Activated CD4-positive, alpha-beta T cell treated with anti-CD3 and anti-CD28 coated beads, Interleukin-2, amount 50 U/mL, for 16 hours (primary cell): ENCODE measurements around the gene ELAPOR2.
"Not testable (repeated sequence)": the region's sequence is repeated elsewhere in the genome, so short reads cannot be mapped to it uniquely, and the experiment has no call there.

Experiments used
- DNase-seq: peaks from one replicate; pipeline ENCODE4 v3.0.0-alpha.2; 2020

ELAPOR2 gene, protein sequence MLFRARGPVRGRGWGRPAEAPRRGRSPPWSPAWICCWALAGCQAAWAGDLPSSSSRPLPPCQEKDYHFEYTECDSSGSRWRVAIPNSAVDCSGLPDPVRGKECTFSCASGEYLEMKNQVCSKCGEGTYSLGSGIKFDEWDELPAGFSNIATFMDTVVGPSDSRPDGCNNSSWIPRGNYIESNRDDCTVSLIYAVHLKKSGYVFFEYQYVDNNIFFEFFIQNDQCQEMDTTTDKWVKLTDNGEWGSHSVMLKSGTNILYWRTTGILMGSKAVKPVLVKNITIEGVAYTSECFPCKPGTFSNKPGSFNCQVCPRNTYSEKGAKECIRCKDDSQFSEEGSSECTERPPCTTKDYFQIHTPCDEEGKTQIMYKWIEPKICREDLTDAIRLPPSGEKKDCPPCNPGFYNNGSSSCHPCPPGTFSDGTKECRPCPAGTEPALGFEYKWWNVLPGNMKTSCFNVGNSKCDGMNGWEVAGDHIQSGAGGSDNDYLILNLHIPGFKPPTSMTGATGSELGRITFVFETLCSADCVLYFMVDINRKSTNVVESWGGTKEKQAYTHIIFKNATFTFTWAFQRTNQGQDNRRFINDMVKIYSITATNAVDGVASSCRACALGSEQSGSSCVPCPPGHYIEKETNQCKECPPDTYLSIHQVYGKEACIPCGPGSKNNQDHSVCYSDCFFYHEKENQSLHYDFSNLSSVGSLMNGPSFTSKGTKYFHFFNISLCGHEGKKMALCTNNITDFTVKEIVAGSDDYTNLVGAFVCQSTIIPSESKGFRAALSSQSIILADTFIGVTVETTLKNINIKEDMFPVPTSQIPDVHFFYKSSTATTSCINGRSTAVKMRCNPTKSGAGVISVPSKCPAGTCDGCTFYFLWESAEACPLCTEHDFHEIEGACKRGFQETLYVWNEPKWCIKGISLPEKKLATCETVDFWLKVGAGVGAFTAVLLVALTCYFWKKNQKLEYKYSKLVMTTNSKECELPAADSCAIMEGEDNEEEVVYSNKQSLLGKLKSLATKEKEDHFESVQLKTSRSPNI

GRCh38 chr7:87059525-87060287 is at the start of gene ELAPOR2:
ELAPOR2 (minus strand) TSS chr7:87059654; CDS start chr7:87059513, 141 bp downstream.
- peak; percentile 69 for DNase-seq

DNA sequence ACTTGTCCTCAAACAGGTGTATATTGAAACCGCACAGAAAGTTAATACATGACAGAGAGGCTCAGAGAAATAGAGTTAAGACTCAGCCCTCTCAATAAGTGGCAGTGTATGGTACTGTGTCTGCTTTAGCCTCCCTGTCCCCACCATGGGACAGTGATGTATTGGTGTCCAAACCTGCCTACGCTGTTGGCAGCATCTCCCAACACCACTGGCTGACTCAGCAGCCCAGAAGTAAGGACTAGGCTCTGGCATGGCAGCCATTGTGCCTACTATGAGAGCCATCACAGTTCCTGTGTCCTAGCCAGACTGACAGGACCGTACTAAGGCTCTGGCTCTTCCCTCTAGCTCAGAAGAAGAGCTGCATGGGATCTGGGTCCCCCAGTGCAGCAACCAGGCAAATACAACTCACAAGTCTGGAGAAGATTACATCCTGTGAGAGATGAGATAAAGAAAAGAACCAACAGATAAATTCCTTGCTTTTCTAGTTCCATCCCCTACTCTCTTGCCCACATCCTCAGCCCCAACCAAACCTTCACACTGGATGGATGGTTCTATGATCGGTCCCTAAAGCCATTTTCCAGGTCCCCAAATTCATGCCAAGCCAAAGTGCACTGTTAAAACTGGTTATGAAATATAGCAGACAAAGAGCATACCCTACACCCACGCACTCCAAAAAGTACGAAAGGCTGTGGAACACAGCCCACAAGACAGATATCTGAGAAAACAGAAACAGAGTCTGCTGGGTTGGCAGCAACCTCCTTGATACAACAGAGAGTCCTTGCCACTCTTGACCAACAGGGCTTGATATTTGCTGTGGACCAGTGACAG is 48.7 kb upstream of the ELAPOR2 start:
- no peak for DNase-seq

DNA sequence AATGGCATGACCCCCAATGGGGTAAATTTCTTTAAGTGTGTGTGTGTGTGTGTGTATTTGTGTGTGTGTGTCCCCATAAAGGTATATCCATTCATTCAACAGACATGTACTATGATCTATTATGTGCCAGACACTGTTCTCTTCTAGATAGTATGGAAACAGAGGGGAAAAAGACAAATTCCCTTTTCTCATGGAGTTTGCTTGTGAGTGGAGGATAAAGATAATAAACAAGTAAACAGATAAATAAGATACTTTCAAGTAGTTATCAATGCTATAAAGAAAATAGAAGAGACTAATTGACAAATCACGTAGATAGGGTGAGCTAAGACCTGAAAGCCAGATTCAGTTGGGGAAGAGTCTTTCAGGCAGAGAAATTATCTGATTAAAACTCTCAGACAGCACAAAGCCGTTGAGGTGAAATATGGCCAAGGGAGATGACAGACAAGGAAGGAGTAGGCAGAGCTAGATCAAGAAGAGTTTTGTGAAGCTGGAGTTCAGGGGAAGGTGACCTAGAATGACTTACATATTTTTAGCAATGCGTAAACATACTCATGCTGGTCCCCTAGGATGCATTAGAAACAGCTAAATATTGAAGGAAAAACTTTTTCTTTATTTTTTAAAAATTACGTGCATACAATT is 47.6 kb upstream of the ELAPOR2 start:
- no peak for DNase-seq

GRCh38 chr7:87105401-87105800 is 45.9 kb upstream of the ELAPOR2 start:
- DNase-seq, result no peak

- DNase-seq, result no peak
Observed at GRCh38 chr7:87100326-87100725, 40.9 kb upstream of the ELAPOR2 start.

DNA sequence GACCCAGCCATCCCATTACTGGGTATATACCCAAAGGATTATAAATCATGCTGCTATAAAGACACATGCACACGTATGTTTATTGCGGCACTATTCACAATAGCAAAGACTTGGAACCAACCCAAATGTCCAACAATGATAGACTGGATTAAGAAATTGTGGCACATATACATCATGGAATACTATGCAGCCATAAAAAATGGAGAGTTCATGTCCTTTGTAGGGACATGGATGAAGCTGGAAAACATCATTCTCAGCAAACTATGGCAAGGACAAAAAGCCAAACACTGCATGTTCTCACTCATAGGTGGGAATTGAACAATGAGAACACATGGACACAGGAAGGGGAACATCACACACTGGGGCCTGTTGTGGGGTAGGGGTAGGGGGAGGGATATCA is 37.9 kb upstream of the ELAPOR2 start:
- DNase-seq, result not testable (repeated sequence)

DNA sequence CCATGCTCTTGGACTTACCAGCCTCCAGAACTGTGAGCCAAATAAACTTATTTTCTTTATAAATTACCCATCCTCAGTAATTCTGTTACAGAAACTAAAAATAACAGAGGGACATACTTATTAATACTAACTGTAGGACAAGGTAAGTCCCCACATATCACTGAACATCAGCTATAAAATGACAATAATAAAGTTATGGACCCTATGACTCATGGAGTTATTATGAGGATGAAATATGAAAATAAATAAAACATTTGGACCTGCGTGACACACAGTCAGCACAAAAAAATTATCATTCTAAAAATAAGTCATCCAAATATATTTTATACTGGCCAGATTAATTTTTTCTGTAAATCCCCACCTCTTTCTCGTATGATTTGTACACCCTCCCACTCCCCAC is 34.9 kb upstream of the ELAPOR2 start:
- no peak for DNase-seq

DNA sequence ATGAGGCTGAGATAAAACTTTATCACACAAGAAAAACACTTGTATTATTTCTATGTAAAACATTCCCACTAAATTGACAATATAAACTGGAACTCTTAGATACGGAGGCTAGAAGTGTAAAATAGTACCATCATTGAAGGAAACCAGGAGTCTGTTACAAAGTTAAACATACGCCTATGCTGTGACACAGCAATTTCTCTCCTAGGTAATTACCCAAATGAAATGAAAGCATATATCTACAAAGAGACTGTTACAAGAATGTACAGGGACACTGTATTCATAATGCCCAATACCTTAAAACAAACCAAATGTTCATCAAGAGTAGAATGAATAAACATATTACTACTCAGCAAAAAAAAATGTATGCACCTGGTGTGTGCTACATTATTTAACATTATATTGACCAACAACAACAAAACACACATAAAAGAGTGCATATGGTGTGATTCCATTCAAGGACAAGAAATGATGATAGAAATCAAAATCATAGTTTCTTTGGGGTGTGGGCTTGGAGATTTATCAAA is 33.2 kb upstream of the ELAPOR2 start:
- no peak for DNase-seq

- no peak for DNase-seq
Observed at GRCh38 chr7:87091487-87092066, 32.1 kb upstream of the ELAPOR2 start.

DNA sequence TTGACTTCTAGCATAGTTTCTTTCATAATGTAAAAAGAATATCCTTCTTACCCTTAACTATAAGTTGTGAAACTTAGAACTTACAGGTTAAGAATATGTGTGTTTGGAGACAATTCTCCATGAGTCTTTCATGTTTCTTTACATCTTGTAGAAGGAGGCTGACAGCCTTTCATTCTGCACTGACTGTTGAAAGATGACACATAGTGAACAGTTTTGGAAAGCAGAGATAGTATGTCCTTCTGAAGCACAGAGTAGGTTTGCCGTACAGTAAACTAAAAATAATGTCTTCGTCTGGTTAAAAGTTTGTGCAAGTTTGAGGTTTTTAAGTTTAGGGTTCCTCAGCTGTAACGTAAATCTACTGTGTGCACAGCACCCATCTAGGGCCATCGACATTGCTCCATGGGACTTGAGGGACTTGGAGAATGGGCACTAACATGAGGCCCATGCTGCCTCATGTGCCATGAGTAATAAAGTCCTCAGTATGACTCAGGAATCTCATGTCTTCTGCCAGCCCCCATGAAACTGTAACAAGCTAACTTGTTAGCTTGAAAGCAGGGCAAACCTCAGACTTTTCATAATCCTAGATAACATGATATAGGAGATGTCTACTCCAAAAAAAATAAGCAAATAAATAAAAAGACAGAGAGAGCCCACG is 24.5 kb upstream of the ELAPOR2 start:
- peak; percentile 10 for DNase-seq

DNA sequence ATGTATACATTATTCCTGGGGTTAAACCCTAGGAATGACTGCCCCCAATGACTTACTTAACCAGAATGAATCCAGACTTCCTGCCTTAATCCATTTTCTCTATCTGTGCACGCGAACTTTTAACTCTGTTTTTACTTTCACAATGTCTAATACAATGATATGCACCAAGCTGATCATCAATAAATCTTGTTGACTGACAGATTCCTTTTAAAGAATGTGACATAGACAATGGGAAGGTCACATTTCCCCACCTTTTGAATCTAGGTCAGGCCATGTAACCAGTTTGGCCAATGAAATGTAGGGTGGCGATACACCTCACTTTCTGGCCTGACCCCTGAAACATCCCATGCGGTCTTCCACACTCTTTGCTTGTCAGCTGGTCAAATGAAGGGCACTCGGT is 23.2 kb upstream of the ELAPOR2 start:
- DNase-seq, result no peak

GRCh38 chr7:87075671-87076404 is 16.4 kb upstream of the ELAPOR2 start:
- peak; percentile 9 for DNase-seq

DNA sequence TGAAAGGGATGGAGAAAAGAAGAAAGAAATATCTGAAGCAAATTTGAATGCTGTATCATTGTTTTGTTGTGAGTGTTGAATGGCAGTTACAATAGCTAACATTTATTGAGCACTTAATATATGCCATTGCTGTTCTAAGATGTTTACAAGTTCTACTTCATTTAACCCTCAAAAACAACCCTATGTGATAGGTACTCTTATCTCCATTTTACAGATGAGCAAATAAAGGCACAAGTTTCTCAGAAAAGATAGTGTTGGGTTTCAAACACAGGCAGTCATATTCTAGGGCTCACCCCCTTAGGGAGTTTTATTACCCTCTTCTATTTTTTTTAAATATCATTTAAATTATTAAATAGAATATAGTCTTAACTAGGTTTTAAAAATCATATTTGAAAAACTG is 8.3 kb upstream of the ELAPOR2 start:
- no peak for DNase-seq

DNA sequence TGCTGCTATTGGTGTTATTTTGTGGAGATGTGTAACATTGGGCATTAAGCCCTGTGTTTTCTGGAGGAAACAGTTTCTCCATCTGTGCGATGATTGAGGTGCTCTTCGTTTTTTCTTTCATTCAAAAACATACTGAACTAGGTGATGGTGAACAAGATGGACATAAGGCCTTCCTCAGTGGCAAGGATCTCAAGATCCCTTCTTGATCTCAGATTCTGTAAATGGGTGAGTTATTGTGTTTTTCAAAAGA is 759 bp upstream of the ELAPOR2 start:
- DNase-seq, result no peak

DNA sequence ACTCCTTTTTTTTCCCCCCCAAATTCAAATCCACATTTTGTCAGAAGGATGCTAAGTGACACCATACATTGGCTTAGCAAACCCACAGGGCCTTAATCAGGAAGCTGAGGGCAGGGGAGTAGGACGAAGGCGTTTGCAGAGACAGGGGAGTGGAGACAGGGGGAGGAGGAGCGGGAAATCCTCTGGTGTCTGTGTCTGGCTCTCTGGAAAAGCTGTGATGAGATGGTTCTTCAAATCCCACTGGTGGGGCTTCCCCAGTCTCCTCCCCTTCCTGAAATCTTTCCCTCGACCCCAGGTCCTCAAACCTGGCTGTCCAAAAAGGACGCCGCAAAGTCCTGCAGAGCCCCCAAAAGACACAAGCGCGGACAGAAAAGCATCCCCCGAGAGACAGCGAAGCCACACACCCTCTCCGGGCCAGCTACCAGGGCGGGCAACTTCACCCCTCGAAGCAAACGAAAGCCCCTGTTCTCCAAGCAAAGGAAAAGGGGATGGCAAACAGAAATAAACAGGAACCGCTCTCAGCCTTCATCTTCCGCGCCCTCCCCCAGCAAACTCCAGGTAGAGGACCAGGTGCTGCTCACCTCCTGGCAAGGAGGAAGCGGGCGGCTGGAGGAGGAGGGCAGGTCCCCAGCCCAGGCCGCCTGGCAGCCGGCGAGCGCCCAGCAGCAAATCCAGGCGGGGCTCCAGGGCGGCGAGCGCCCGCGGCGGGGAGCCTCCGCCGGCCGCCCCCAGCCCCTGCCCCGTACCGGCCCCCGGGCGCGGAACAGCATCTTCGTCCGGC is 520 bp downstream of the ELAPOR2 start:
- DNase-seq, result no peak

- no peak for DNase-seq
Observed at GRCh38 chr7:87057210-87057609, 2.2 kb downstream of the ELAPOR2 start.

DNA sequence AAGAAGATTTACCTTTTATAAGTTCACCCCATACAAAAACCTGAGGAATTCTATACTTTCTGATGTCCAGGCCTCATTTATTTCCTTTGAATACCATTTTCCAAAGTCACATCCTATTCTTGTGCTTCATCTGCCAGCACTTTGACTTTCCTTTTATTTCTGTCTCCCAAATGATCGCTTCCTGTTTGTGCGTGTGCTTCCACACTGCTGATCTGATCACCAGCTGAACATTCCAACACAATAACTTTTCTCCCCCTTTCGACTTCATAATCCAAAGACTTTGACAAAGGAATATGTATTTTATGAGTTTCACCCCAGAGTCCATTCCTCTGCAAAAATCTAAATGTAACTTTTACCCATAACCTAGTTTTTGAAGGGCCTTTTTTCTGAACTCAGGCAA is 3.1 kb downstream of the ELAPOR2 start:
- DNase-seq, result no peak

- no peak for DNase-seq
Observed at GRCh38 chr7:87048839-87049238, 10.6 kb downstream of the ELAPOR2 start.

GRCh38 chr7:87046456-87046855 is 13.0 kb downstream of the ELAPOR2 start:
- no peak for DNase-seq
